Aorta (tissue), 5 donors: Measurements from ENCODE around the gene CTTN. TPM values are rescaled to one million over a fixed set of nuclear protein-coding genes. Genes with fewer than 3 reads are reported as not detected.
"Not testable (repeated sequence)": the region's sequence is repeated elsewhere in the genome, so short reads cannot be mapped to it uniquely, and the experiment has no call there.

ENCODE experiments used
- ATAC-seq: fragments of 200-7000 bp; cut with Tn5 transposase; one replicate; pipeline ENCODE4 v1.9.1; 2022; ENCODE audit warnings: moderate library complexity; ENCODE audit not compliant: low FRiP score
- DNase-seq, 2 donors: peaks; one replicate each; pipeline ENCODE4 v3.0.0-alpha.2; 2020
- H3K27ac ChIP-seq, 2 donors: one replicate each; pipeline ENCODE4 v1.5.1; 2013; ENCODE audit warnings: low read length in 2 of 2, mild to moderate bottlenecking in 2 of 2, moderate library complexity in 2 of 2, control low read depth in 1 of 2, inconsistent platforms in 1 of 2, low read depth in 1 of 2
- H3K27me3 ChIP-seq, 2 donors: one replicate each; pipeline ENCODE4 v1.6.1; 2013; ENCODE audit warnings: control low read depth in 1 of 2, low read length in 1 of 2, mild to moderate bottlenecking in 1 of 2, moderate library complexity in 1 of 2; ENCODE audit not compliant: insufficient read depth in 2 of 2, control insufficient read depth in 1 of 2
- H3K36me3 ChIP-seq, 2 donors: one replicate each; pipeline ENCODE4 v1.6.1; 2013; ENCODE audit warnings: control low read depth in 1 of 2, low read length in 1 of 2, mild to moderate bottlenecking in 1 of 2; ENCODE audit not compliant: insufficient read depth in 2 of 2, control insufficient read depth in 1 of 2
- H3K4me1 ChIP-seq, 2 donors: one replicate each; pipeline ENCODE4 v1.6.1; 2013; ENCODE audit warnings: low read length in 2 of 2, control low read depth in 1 of 2, mild to moderate bottlenecking in 1 of 2, moderate library complexity in 1 of 2; ENCODE audit not compliant: insufficient read depth in 2 of 2, control insufficient read depth in 1 of 2
- H3K4me3 ChIP-seq, 2 donors: one replicate each; pipeline ENCODE4 v1.5.1; 2013; ENCODE audit warnings: low read length in 2 of 2, control low read depth in 1 of 2, mild to moderate bottlenecking in 1 of 2
- H3K9me3 ChIP-seq: one replicate; pipeline ENCODE4 v1.6.1; 2013; ENCODE audit warnings: mild to moderate bottlenecking, low read length; ENCODE audit not compliant: control insufficient read depth
- WGBS, 2 donors: extraction: QIAGEN DNeasy Blood & Tissue Kit; methylation state at CpG; one replicate each; pipeline ENCODE4 v1.1.7; 2013; 5-methylcytosine and 5-hydroxymethylcytosine counted together
- intact Hi-C, 2 donors: fragments of 100-400 bp; cut with DNase I; formaldehyde crosslinking; loops; one replicate each; pipeline versions ENCODE4 v1.14.2 to v1.15.0; 2022
- polyA plus RNA-seq, 2 donors: library from polyadenylated mRNA; stranded (reverse); fragments of 200-250 nt; gene quantifications; one replicate each; pipeline ENCODE4 v1.2.3, GENCODE V29; 2013
- total RNA-seq, 2 donors: library from RNA; stranded (reverse); fragmentation: NEBNext Ultra II Directional; extraction: Animal tissue kit (Norgen Biotek cat#: 25700); gene quantifications; one replicate each; pipeline ENCODE4 v1.2.1, GENCODE V29; 2021
- donor health status: healthy with polysubstance abuse.
- donor health status: Bipolar disorder and iron deficiency.
- donor health status: DM: no; HTN: no; CAD: no.
- donor health status: DM: no; HTN: no; CAD: no.
- donor health status: DM: yes; HTN: yes; CAD: no.

CTTN gene
- total and polyA plus RNA-seq, 4 donors: 67.6 to 355 (median 285) TPM

DNA sequence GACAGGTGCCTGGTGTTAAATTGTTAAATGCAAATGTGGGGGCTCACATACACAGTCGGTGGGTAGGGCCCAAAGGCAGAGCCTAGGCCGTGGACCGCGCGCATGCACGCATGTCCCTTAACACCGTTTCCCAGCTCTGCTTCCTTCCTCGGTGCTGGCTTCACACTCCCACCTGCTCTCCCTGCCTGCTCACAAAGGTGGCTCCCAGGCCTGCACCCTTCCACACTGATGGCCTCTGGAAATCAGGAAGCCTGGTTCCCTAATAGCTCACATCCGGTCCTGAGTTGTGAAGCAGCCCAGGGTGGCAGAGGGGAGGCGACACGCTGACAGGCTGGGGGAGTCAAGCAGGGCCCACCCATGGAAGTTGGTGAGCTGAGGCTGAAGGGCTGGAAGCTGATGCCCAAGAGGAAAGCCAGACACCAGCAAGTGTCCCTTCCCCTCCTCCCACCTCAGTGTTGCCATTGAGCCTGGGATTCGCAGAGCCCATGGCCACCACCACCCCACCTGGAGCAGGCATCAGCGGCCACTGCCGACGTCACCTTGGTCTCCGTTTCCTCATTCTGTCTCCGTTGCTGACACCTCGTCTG, 13.7 kb upstream of the CTTN start:
- Histone ChIP-seq H3K9me3 (no peaks in the 10 kb centered on the region), H3K36me3 (peaks cover 0 to 3% of the 10 kb centered on the region in 2 donors), H3K27ac (no peak overlapping the region), H3K27me3 (no peaks in the 10 kb centered on the region), H3K4me3 (no peak overlapping the region), H3K4me1 (no peaks in the 10 kb centered on the region)
- intact Hi-C loops: no loop called here
- 90% methylated on average over 18 of the region's 18 CpGs for WGBS, 2 donors
- DNase-seq: peak in 1 of 2 donors; percentile 34
- no peak for ATAC-seq

DNA sequence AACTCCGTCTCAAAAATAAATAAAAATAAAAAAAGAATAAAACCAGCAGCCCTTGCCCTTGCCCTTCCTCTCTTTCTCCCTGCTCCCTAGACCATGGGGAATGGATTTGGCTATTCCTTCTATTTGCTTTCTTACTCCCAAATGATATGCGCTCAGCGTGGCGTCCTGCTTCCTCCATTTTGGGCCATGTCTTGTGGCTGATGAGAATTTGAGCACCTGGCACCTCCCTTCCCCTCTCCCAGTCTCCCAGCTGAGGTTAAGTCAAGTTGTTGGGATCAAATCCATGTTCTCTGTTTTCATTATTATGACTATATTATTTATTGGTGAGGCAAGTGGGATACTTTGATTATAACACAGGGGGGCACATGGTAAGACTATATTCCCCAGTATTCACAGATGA, 10.8 kb upstream of the CTTN start:
- 93 to 95% methylated on average over 4 of the region's 4 CpGs for WGBS, 2 donors
- intact Hi-C loops: no loop called here
- ATAC-seq: no peak
- H3K9me3 ChIP-seq: no peaks in the 10 kb centered on the region
- H3K27ac ChIP-seq: no peak overlapping the region
- no peak overlapping the region for H3K4me3 ChIP-seq
- no peaks in the 10 kb centered on the region for H3K27me3 ChIP-seq
- H3K4me1 ChIP-seq: no peaks in the 10 kb centered on the region
- H3K36me3 ChIP-seq: peaks cover 0 to 3% of the 10 kb centered on the region in 2 donors
- peak in 1 of 2 donors; percentile 7 for DNase-seq

DNA sequence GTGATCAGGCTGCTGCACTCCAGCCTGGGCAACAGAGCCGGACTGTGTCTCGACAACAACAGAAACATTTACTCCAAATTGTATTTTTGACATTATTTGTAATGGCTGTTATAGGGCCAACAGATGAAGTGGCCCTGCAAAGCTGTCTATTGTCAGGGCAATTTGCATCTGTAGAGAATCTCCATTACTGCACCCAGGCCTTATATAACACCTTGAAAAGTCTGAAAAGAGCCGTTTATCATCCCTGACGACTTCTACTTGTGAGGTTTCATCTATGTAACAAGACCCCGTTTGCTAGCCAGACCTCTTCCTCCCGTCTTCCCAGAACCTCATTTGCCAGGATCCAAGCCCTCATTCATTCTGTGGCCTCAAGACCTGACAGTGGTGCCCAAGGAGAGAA, 9.1 kb upstream of the CTTN start:
- H3K4me3 ChIP-seq: no peak overlapping the region
- WGBS, 2 donors: 80 to 84% methylated on average over 6 of the region's 6 CpGs
- H3K36me3 ChIP-seq: no peaks in the 10 kb centered on the region
- intact Hi-C loops: no loop called here
- no peak for ATAC-seq
- no peak for DNase-seq
- no peaks in the 10 kb centered on the region for H3K4me1 ChIP-seq
- no peaks in the 10 kb centered on the region for H3K9me3 ChIP-seq
- no peaks in the 10 kb centered on the region for H3K27me3 ChIP-seq
- H3K27ac ChIP-seq: no peak overlapping the region

DNA sequence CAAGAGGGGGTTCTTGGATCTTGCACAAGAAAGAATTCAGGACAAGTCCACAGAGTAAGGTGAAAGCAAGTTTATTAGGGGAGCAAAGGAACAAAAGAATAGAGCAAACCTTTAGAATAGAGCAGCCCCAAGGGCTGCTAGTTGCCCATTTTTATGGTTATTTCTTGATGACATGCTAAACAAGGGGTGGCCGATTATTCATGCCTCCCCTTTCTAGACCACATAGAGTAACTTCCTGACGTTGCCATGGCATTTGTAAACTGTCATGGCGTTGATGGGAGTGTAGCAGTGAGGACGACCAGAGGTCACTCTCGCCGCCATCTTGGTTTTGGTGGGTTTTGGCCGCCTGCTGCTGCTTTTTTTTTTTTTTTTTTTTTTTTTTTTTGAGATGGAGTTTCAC, 7.4 kb upstream of the CTTN start:
- H3K4me1 ChIP-seq, H3K36me3 ChIP-seq, H3K27ac ChIP-seq, intact Hi-C loops, H3K4me3 ChIP-seq, DNase-seq, H3K9me3 ChIP-seq, ATAC-seq, H3K27me3 ChIP-seq: not testable (repeated sequence)
- WGBS, 2 donors: 94 to 97% methylated on average over 7 of the region's 7 CpGs

DNA sequence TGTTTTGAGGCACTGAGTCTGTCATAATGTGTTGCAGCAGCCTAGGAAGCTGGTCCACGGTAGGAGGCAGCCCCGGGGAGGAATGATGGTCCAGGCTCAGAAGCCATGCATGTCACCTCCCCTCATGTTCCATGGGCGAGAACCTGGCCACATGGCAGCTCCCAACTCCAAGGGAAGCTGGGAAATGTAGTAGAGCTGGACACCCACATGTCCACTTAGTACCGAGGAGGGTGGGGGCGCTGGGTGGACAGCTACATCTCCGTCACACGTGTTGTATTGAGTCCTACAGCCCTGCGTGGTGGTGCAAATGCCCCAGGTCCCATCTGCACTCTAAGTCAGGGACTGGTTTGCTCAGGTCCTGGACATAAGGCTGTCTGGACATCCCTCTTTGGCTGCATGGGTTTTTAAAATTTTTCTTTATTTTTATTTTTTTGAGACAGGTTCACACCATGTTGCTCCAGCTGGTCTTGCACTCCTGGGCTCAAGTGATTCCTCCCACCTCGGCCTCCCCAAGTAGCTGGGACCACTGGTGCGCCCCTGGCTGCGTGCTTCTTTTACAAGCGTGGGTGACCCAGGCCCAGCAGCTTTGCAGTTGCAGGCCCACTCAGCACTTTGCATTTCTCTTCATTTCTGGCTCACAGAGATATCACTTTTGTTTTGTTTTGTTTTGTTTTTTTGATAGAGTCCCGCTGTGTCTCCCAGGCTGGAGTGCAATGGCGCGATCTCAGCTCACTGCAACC, 3.9 kb upstream of the CTTN start:
- H3K36me3 ChIP-seq: no peaks in the 10 kb centered on the region
- intact Hi-C loops: no loop called here
- 93 to 94% methylated on average over 15 of the region's 15 CpGs for WGBS, 2 donors
- no peak overlapping the region for H3K27ac ChIP-seq
- ATAC-seq: no peak
- no peaks in the 10 kb centered on the region for H3K4me1 ChIP-seq
- H3K4me3 ChIP-seq: no peak overlapping the region
- DNase-seq: peak in 1 of 2 donors; percentile 34
- no peaks in the 10 kb centered on the region for H3K9me3 ChIP-seq
- no peaks in the 10 kb centered on the region for H3K27me3 ChIP-seq

DNA sequence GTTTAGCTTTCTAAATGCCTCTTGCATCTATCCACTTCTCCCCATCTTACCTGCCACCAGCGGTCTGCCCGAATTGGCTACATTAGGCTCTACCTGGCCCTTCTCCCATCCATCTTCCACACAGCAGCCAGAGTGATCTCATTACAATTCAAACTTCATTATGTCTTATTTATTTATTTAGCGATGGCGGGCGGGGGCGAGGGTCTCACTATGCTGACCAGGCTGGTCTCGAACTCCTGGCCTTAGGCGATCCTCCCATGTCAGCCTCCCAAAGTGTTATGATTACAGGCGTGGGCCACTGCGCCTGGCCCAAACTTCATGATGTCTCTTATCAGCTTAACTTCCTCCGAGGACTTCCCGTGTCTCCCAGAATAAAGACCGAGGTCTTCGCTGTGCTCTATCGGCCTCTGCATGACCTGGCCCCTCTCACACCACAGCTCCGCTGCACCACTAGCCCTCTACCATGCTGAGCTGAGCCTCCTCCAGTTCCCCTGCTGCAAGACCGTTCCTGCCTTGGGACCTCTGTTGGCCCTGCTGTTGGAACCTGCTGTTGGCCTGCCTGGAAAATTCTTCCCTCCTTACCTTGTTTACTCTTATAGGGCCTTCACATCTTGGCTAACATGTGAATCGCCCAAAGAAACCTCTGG, 870 bp upstream of the CTTN start:
- H3K4me3 ChIP-seq: peak overlapping the region; percentile 96
- no peak overlapping the region for H3K27ac ChIP-seq
- WGBS, 2 donors: 43 to 49% methylated on average over 18 of the region's 18 CpGs
- ATAC-seq: no peak
- H3K27me3 ChIP-seq: no peaks in the 10 kb centered on the region
- H3K36me3 ChIP-seq: no peaks in the 10 kb centered on the region
- peaks cover 0 to 4% of the 10 kb centered on the region in 2 donors for H3K4me1 ChIP-seq
- peak in 1 of 2 donors; percentile 46 for DNase-seq
- H3K9me3 ChIP-seq: no peaks in the 10 kb centered on the region
- intact Hi-C loops: loop anchor here (5.0 kb wide), 2 partner anchors 35 to 125 kb away; partner anchors contain the start of gene PPFIA1 (in 1 of the 2)

DNA sequence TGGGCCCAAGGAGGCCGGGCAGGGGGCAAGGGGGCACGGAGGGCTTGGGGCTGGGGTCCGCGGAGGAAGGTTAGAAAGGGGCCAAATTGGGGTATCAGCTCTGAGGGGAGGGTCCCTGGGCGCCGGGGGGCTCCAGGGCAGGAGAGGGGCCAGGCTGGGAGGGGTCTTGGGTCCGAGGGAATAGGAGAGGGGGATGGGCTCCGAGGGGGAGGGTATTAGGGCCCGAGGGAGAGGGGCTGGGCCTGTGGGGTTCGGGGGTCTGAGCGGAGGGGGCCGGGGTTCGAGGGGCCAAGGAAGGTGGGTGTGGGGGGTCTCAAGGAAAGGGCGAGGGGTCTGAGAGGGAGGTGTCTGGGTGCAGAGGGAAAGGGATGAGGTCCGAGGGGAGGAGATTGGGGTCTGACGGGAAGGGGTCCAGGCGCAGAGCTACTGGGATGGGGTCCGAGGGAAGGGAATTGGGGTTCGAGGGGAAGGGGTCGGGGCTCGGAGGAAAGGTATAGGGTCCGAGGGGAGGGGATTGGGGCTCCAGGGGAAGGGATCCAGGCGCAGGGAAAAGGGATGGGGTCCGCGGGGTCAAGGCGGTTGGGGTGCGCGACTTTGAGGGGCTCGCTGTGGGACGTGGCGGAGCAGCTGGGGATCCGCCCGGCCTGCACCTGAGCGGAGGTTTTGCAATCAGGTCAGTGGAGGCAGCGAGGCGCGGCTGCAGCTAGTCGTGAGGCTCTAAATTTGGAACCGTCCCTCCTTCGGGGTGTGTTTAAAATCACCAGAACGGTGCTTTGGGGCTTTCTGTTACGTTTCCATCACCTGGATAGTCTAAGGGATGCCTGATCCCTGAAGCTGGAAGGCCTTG, 728 bp downstream of the CTTN start:
- no peaks in the 10 kb centered on the region for H3K27me3 ChIP-seq
- DNase-seq: peak in 1 of 2 donors; percentile 62
- H3K9me3 ChIP-seq: no peaks in the 10 kb centered on the region
- H3K36me3 ChIP-seq: no peaks in the 10 kb centered on the region
- H3K4me1 ChIP-seq: peaks cover 0 to 4% of the 10 kb centered on the region in 2 donors
- intact Hi-C loops: loop anchor here (5.0 kb wide), 2 partner anchors 37 to 127 kb away; partner anchors contain the start of gene PPFIA1 (in 1 of the 2)
- WGBS, 2 donors: 1 to 2% methylated on average over 42 of the region's 42 CpGs
- peak overlapping the region; percentile 38 to 86 for H3K27ac ChIP-seq
- ATAC-seq: peak; percentile 23
- peak overlapping the region; percentile 96 for H3K4me3 ChIP-seq

DNA sequence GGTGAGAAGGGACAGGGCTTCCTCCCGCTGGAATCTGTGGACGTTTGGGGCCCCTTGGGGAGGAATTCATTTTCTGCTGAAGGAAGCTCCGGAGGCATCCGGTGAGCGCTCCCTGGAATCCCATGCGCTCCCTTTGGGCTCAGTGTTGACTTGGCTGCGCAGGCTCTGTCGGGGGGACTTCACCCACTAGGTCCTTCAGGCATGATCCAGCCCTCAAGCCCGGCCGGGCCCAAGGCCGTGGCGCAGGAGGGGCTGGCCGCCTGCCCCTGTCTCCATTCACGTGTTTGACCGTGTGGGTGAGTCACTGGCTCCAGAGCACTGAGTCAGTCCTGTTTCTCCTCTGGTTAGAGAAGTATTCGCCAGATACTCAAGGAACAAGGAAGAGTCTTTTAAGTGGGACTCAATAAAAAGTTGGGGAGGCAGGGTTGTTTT, 1.4 kb downstream of the CTTN start:
- H3K36me3 ChIP-seq: no peaks in the 10 kb centered on the region
- peak; percentile 91 for ATAC-seq
- peak overlapping the region; percentile 96 for H3K4me3 ChIP-seq
- intact Hi-C loops: loop anchor here (5.0 kb wide), 2 partner anchors 37 to 127 kb away; partner anchors contain the start of gene PPFIA1 (in 1 of the 2)
- DNase-seq: peak; percentile 93 to 96
- H3K27me3 ChIP-seq: no peaks in the 10 kb centered on the region
- H3K27ac ChIP-seq: peak overlapping the region; percentile 38 to 86
- WGBS, 2 donors: 1 to 4% methylated on average over 16 of the region's 16 CpGs
- peaks cover 0 to 4% of the 10 kb centered on the region in 2 donors for H3K4me1 ChIP-seq
- no peaks in the 10 kb centered on the region for H3K9me3 ChIP-seq
